DMS153 treated with DMSO at 0.1 percent for 48 hours (cell line): ENCODE results near the gene MAST4.

Experiments used
- DNase-seq: peaks from one replicate; lab custom pipeline; 2025; ENCODE audit not compliant: unreplicated experiment; lab: John Stamatoyannopoulos, UW

Gene MAST4

DNA sequence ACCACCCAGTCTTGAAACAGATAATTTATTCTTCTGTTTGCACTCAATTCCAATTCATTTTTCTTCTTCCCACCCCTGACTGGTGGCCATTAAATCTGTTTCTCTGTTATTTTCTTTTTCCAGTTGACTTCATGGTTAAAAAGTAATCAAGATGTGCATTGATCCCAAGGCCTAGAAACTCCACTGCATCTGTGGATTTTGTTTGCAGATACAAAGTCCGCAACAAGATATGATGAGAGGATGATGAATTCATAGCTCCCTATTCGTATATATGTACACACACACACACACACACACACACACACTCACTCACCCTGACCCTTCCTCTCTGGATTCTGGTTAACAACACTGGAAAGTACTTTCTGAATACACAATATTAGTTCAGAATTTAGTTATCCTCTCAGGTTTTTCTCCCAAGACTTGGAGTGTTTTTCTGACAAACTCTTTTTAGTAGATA is 548.0 kb downstream of the MAST4 start:
- no peak for DNase-seq

DNA sequence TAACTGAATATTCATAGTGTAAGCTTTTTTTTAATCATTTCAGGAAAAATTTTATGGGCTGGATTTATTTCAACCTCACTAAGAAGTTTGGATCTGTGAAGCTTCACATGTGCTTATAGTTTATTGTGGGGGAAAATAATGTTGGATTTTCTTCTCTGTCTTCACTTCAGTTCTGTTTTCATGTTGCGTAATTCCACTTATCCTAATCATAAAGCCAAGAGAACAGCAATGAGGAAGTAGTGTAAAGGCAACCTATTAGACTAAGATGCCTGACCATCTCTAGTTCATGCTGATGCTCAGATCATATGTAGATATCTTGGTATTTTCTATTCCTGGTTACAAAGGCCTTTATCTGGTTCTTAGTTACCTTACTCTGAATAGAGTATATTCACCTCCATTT is 550.4 kb downstream of the MAST4 start:
- DNase-seq: no peak

DNA sequence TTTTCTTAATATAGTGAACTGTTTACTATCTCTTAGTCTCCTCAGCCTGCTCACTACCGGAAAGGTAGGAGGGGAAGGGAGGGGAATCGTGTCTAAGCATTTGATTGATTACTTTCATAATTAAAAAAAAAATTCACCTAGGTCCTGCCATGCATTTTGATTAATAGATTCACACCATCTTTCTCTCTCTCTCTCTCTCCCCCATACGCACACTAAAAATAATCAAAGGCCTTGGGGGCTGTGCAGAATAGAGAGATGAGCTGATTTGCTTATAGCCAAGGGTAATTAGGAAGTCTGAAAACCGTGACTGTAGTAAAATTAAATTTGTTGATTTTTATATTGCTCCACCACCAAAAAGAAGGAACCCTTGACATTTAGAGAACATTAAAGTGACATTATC is 550.8 kb downstream of the MAST4 start:
- DNase-seq: no peak

DNA sequence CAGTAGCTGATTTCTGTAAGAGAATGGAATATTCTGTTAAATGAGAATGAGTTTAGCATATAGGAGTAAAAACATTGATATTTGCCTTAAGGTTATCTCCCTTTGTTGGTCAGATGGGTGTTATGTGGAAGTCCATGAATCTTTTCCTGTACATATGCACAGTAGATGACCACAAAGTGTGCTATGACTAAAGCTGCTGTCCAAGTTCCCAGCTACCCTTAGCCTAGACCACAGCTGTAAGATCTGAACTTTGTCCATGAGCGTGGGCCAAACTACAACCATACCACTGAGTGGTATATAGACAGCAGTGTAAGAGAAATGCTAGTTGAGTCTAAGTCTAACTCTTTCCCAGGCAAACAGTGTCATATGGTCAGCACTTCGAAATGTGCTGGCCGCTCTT is 551.6 kb downstream of the MAST4 start:
- no peak for DNase-seq

DNA sequence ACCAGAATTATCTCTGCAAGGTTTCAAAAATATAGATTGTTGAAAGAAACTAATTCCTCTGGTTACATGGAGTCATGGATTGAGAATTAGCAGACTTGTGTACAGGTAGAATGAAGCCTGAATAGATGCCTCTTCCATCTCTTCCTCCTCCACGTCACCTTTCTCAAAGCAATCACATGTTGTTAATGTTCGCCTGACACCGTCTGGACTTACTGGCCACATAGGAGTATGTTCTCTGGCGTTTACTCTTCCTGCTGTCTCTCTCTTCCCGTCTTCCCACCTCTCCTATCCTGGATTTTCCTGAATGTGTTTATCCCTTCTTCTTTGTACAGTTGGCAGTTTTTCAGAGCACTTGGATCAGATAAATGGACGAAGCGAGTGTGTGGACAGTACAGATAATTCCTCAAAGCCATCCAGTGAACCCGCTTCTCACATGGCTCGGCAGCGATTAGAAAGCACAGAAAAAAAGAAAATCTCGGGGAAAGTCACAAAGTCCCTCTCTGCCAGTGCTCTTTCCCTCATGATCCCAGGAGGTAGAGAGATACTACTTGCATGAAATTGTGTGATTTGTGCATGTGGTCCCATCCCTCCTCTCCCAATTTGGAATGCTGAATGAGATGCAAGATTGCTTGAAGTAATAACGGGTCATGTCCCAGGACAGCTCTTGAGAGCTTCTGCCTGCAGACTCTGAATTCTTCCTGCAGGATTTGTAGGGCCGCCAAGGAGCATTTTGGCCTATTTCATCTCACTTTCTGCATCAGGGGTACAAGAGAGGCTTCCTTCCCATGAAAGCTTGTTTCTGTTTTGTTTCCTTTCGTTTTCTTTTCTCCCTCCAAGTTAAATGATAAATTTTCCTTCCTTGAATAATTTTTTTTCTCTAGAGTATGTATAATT is 553.1 kb downstream of the MAST4 start:
- DNase-seq: no peak

DNA sequence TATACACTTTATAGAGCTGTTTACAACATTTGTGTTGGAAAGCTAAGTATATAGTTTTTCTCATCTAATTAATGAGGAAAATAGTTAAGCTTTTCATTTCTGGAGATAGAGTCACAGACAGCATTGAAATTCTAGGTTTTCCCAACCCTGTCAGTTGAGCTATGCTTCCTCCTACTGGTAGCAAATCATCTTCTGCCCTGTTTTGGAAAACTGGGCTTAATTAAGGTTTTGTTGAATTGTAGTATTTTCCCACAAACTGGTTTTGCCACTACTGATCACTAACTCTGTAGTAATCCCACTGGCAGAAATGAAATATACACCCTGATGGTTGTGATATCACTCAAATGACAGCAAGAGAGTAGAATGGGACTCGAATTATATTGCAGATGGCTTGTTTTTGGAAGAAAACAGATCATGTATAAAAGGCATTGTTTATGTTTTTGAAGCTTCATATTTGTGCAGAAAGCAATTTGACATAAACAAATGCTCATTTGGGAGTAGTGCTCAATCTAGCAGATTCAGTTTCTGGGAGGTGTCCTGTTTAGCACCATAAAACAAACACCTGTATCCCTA is 553.8 kb downstream of the MAST4 start:
- DNase-seq: no peak

DNA sequence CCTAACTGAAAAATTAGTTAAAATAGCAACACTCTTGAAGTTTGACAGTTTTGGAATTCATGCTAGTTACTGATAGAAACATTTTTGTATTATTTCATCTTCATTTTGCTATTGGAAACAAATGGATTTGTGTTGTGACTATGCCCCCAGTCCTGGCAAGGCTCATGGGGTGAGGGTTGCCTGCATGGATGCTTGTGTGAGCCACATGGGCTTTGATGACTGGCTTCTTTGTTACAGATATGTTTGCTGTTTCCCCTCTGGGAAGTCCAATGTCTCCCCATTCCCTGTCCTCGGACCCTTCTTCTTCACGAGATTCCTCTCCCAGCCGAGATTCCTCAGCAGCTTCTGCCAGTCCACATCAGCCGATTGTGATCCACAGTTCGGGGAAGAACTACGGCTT is 556.2 kb downstream of the MAST4 start:
- no peak for DNase-seq

DNA sequence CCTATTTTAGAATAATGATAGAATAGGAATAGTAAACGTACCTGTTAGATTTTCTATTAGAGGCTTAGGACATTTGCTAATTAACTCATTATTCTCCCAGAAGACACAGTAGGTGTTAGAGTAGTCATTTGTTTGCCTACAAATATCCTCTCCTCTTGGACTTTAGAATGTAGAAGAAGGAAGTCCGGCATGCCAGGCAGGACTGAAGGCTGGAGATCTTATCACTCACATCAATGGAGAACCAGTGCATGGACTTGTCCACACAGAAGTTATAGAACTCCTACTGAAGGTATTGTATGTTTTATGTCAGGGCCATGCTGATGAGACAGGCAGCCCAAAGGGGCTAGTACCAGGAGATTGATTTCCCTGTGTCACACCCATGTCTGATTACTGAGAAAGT is 557.1 kb downstream of the MAST4 start:
- no peak for DNase-seq

DNA sequence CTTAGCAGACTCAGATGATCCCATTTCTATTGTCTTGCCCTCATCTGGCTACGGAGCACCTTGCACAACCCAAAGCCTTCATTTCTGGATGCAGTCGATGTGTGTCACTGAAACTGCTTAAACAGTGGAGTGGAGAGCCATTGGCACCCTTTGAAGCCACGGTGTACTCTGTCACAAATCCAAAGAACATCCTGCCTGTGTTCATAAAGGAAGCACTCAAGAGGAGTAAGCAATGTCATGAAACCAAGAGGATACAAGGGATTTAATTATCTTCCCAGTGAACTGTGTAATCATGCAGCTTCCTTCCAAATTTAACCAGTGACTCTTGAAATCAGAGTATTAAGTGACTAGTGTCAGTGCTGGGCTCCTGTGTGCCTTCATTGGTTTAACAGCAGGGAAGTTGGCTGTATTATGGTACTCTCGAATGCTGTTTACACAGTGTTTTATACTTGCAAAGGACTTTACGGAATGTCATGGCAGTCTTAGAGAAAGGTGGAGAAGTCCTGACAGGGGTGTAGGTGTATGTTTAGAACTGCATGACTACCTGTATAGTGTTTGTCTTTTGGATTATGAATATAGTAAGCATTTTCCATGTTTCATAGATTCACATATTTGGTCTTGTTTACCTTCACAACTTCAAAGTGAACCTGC is 558.5 kb downstream of the MAST4 start:
- no peak for DNase-seq

DNA sequence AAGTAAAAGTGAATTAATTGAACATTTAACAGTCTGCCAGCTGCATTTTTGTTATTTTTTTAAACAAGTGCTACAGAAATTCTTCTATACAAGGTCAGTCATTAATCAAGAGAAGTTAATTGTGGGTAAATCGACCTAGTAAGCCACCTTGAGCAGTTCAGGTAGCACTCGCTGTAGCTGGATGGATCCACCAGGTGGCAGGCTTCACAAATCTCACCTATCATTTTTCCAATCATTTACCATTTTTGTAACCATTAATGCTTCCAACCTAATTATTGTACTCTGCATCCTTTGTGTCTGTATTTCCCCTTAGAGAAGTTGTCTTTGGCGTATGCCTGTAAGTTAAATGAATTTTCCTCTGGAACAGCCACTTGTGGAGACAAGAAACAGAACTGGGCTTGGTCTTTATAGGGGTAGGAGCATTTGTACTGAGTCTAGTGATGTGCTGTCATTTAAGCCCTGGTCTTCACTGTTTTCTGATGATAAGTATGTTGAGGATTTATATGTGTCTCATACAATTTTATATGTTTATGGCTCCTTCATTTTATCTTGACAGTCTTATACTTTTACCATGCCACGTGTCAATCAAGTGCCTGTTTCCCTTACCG is 560.9 kb downstream of the MAST4 start:
- DNase-seq: no peak

DNA sequence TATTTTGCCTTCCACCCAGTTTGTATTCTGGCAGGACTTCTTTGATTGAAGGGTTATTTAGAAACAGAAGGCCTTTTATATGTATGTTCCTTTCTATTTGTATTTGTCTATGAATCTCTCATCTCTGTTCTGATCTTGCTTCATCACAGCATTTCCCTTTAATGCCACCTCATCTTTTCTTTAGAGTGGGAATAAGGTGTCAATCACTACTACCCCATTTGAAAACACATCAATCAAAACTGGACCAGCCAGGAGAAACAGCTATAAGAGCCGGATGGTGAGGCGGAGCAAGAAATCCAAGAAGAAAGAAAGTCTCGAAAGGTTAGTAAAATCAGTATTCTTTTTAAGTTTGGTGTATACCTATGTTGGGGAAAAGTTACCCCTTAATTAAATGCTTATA is 564.1 kb downstream of the MAST4 start:
- DNase-seq: no peak

DNA sequence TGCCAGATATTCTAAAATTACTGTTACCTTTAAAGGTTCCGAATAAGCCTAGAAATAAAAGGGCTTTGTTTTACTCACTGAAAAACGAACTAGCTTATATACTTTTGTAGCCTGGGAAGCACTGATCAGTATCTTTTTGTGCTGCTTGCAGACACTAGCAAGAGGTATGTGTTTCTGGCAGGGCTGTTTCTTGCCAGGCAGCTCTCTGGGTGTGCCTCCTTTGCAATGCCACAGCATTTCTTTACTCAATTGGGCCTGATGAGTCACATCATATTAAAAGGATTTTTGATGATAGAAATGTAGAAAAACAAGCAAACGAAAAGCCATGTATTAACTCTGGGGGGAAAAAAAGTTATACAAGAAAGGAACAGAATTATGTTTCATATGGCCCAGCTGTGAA is 564.8 kb downstream of the MAST4 start:
- DNase-seq: no peak

DNA sequence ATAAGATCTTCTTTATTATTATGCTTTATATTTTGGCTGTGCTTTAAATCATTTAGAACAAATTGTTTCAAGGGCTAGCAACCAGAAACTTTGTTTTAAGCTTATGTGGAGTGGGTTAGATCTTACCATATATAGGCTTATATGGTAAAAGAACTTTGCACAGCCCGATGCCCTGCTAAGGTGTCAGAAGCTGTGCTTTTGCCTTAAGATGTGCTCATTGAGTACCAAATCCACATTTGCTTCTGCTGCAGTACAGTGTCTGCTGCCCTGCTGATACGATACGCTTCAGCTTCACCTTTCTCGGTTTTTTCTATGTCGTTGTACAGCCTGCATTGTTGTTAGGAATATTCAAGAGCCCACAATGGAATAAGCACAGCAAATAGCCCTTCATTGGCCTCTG is 565.6 kb downstream of the MAST4 start:
- DNase-seq: no peak

DNA sequence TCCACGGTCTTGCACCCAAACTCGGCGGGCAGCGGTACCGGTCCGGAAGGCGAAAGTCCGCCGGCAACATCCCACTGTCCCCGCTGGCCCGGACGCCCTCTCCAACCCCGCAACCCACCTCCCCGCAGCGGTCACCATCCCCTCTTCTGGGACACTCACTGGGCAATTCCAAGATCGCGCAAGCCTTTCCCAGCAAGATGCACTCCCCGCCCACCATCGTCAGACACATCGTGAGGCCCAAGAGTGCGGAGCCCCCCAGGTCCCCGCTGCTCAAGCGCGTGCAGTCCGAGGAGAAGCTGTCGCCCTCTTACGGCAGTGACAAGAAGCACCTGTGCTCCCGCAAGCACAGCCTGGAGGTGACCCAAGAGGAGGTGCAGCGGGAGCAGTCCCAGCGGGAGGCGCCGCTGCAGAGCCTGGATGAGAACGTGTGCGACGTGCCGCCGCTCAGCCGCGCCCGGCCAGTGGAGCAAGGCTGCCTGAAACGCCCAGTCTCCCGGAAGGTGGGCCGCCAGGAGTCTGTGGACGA is 567.1 kb downstream of the MAST4 start:
- no peak for DNase-seq

DNA sequence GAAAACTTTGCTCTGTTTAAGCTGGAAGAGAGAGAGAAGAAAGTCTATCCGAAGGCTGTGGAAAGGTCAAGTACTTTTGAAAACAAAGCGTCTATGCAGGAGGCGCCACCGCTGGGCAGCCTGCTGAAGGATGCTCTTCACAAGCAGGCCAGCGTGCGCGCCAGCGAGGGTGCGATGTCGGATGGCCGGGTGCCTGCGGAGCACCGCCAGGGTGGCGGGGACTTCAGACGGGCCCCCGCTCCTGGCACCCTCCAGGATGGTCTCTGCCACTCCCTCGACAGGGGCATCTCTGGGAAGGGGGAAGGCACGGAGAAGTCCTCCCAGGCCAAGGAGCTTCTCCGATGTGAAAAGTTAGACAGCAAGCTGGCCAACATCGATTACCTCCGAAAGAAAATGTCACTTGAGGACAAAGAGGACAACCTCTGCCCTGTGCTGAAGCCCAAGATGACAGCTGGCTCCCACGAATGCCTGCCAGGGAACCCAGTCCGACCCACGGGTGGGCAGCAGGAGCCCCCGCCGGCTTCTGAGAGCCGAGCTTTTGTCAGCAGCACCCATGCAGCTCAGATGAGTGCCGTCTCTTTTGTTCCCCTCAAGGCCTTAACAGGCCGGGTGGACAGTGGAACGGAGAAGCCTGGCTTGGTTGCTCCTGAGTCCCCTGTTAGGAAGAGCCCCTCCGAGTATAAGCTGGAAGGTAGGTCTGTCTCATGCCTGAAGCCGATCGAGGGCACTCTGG is 567.8 kb downstream of the MAST4 start:
- DNase-seq: no peak

DNA sequence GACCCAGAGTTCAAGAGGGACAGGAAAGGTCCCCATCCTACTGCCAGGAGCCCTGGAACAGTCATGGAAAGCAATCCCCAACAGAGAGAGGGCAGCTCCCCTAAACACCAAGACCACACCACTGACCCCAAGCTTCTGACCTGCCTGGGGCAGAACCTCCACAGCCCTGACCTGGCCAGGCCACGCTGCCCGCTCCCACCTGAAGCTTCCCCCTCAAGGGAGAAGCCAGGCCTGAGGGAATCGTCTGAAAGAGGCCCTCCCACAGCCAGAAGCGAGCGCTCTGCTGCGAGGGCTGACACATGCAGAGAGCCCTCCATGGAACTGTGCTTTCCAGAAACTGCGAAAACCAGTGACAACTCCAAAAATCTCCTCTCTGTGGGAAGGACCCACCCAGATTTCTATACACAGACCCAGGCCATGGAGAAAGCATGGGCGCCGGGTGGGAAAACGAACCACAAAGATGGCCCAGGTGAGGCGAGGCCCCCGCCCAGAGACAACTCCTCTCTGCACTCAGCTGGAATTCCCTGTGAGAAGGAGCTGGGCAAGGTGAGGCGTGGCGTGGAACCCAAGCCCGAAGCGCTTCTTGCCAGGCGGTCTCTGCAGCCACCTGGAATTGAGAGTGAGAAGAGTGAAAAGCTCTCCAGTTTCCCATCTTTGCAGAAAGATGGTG is 568.8 kb downstream of the MAST4 start:
- DNase-seq: no peak

DNA sequence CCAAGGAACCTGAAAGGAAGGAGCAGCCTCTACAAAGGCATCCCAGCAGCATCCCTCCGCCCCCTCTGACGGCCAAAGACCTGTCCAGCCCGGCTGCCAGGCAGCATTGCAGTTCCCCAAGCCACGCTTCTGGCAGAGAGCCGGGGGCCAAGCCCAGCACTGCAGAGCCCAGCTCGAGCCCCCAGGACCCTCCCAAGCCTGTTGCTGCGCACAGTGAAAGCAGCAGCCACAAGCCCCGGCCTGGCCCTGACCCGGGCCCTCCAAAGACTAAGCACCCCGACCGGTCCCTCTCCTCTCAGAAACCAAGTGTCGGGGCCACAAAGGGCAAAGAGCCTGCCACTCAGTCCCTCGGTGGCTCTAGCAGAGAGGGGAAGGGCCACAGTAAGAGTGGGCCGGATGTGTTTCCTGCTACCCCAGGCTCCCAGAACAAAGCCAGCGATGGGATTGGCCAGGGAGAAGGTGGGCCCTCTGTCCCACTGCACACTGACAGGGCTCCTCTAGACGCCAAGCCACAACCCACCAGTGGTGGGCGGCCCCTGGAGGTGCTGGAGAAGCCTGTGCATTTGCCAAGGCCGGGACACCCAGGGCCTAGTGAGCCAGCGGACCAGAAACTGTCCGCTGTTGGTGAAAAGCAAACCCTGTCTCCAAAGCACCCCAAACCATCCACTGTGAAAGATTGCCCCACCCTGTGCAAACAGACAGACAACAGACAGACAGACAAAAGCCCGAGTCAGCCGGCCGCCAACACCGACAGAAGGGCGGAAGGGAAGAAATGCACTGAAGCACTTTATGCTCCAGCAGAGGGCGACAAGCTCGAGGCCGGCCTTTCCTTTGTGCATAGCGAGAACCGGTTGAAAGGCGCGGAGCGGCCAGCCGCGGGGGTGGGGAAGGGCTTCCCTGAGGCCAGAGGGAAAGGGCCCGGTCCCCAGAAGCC is 569.6 kb downstream of the MAST4 start:
- DNase-seq: no peak

DNA sequence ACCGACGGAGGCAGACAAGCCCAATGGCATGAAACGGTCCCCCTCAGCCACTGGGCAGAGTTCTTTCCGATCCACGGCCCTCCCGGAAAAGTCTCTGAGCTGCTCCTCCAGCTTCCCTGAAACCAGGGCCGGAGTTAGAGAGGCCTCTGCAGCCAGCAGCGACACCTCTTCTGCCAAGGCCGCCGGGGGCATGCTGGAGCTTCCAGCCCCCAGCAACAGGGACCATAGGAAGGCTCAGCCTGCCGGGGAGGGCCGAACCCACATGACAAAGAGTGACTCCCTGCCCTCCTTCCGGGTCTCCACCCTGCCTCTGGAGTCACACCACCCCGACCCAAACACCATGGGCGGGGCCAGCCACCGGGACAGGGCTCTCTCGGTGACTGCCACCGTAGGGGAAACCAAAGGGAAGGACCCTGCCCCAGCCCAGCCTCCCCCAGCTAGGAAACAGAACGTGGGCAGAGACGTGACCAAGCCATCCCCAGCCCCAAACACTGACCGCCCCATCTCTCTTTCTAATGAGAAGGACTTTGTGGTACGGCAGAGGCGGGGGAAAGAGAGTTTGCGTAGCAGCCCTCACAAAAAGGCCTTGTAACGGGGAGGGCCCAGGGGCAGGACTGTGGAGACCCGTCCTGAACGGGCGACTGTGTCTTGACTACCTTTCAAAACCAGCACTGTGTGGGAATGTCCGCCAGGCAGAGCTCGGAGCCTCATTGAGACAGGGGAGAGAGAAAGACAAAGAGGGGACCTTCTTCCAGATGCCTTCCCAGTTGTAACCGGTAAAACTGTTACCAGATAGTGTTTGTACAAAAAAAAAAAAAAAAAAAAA is 570.5 kb downstream of the MAST4 start:
- no peak for DNase-seq
